Measurements from ENCODE around the gene ELL2.
"Not testable (repeated sequence)": the region's sequence is repeated elsewhere in the genome, so short reads cannot be mapped to it uniquely, and the experiment has no call there.

The ELL2 gene

GRCh38 chr5:95931079-95931833 lies 30.4 kb downstream of the ELL2 start:
- H3K4me3 ChIP-seq (ENCODE audit: low read length): no peak overlapping the region
- no peak for DNase-seq (ENCODE audit: low read depth)
- no peak for TF ChIP-seq CTCF (conservative IDR thresholded peaks at IDR 0.05; ENCODE audit: low read length)

DNA sequence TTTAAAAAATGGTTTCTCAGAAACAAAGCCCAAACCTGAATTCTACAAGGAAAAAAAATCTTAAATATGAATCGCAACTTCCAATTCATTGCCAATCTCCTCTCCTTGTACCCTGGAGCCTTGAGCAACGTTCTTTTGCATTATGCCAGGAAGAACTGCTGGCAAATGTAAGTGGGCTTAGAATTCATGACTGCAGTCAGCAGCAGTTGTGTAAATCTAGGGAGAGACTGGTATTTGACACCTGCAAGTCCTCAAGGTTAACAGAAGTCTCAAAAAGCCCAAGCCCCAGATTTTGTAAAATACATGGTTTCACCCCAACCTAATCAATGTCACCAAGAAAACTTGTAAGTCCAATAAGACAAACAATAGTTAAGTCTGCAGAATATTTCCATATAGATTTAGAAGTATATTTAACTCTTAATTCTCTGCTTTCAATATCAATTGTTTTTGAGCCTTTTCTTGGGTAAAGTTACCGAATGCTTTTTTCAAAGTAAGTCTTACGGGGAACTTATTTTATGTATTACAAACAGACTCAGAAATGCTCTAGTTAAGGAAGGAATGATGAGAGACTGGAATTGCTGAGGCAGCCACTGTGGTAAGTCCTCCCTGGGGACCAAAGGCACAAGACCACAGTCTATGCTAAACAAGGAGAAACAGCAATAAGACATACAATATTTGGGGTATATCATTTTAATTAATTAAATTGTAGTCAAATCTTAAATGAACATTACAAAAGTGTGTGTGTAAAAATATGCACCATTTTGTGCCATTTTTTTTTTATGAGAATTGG lies 31.3 kb downstream of the ELL2 start:
- no peak overlapping the region for H3K4me3 ChIP-seq (ENCODE audit: low read length)
- TF ChIP-seq CTCF (conservative IDR thresholded peaks at IDR 0.05; ENCODE audit: low read length): no peak
- no peak for DNase-seq (ENCODE audit: low read depth)

DNA sequence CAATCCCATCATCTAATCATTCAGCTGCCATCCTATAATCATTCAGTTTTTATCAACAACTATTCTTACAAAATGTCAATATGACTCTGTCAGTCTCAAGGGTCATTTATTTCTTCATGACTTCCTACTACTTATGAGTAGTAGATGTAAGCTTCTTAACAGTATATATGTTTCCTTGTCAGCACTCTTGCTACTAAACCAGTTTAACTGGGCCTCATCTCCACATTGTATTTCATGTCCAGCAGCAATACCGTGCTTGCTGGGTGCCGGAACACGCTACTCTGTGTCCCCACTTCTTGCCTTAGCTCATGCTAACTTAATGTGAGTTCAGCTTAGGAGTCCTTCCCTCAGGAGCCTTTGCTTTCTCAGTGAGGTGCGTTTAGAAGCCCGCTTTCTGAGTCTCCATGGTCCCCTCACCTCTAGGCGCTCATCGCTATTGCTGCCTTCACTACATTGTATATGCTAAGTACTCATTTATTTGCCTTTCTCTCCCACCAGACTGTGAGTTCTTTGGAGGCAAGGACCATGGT lies 32.9 kb downstream of the ELL2 start:
- DNase-seq (ENCODE audit: low read depth): no peak
- TF ChIP-seq CTCF (conservative IDR thresholded peaks at IDR 0.05; ENCODE audit: low read length): no peak
- H3K4me3 ChIP-seq (ENCODE audit: low read length): no peak overlapping the region

- no peak for DNase-seq (ENCODE audit: low read depth)
- no peak overlapping the region for H3K4me3 ChIP-seq (ENCODE audit: low read length)
- TF ChIP-seq CTCF (conservative IDR thresholded peaks at IDR 0.05; ENCODE audit: low read length): no peak
These were observed 33.5 kb downstream of the ELL2 start for GRCh38 chr5:95927927-95928723.

- H3K4me3 ChIP-seq (ENCODE audit: low read length); DNase-seq (ENCODE audit: low read depth): not testable (repeated sequence)
These were observed 34.4 kb downstream of the ELL2 start for GRCh38 chr5:95927300-95927699.

GRCh38 chr5:95925939-95926338 lies 35.7 kb downstream of the ELL2 start:
- H3K4me3 ChIP-seq (ENCODE audit: low read length): no peak overlapping the region
- TF ChIP-seq CTCF (conservative IDR thresholded peaks at IDR 0.05; ENCODE audit: low read length): no peak
- DNase-seq (ENCODE audit: low read depth): no peak

- DNase-seq (ENCODE audit: low read depth): no peak
- no peak for TF ChIP-seq CTCF (conservative IDR thresholded peaks at IDR 0.05; ENCODE audit: low read length)
- no peak overlapping the region for H3K4me3 ChIP-seq (ENCODE audit: low read length)
These were observed 36.3 kb downstream of the ELL2 start for GRCh38 chr5:95925378-95925744.
